Breast epithelium (tissue), 4 donors: ENCODE measurements around the gene UBXN11. TPM values are rescaled to one million over a fixed set of nuclear protein-coding genes. Genes with fewer than 3 reads are reported as not detected.

ENCODE experiments used
- DNase-seq, 2 donors: peaks; one replicate each; pipeline ENCODE4 v3.0.0-alpha.2; 2019; ENCODE audit warnings: low spot score in 2 of 2
- H3K27ac ChIP-seq, 2 donors: fragments of 200-600 bp; sonication (generic) in 1 of 2; one replicate each; pipeline ENCODE4 v1.5.1; 2016 to 2019; ENCODE audit warnings: mild to moderate bottlenecking in 1 of 2
- H3K27me3 ChIP-seq, 2 donors: fragments of 200-600 bp; sonication (generic) in 1 of 2; one replicate each; pipeline versions ENCODE4 v1.5.1 to v1.6.0; 2017 to 2019; ENCODE audit warnings: control low read depth in 1 of 2, mild to moderate bottlenecking in 1 of 2
- H3K36me3 ChIP-seq: fragments of 200-600 bp; one replicate; pipeline ENCODE4 v1.5.1; 2019
- H3K4me1 ChIP-seq, 2 donors: fragments of 200-600 bp; sonication (generic); one replicate each; pipeline ENCODE4 v1.5.1; 2016 to 2019; ENCODE audit warnings: control low read depth in 1 of 2
- H3K4me3 ChIP-seq, 3 donors: fragments of 200-600 bp; sonication (generic); 1 replicate in 2 of 3; 2 replicates in 1 of 3; pipeline ENCODE4 v1.5.1; 2016 to 2019; ENCODE audit warnings: mild to moderate bottlenecking in 3 of 3, moderate library complexity in 2 of 3
- H3K9me3 ChIP-seq, 2 donors: fragments of 200-600 bp; sonication (generic) in 1 of 2; one replicate each; pipeline ENCODE4 v1.5.1; 2016 to 2019; ENCODE audit warnings: control low read depth in 1 of 2
- CTCF ChIP-seq, 3 donors: fragments of 450-650 bp; IDR thresholded peaks; one replicate each; pipeline ENCODE4 v1.5.1; 2016 to 2017; ENCODE audit warnings: antibody characterized with exemption in 3 of 3, mild to moderate bottlenecking in 3 of 3, moderate library complexity in 3 of 3
- POLR2A ChIP-seq: fragments of 450-650 bp; IDR thresholded peaks from one replicate; pipeline ENCODE4 v1.6.1; 2016; ENCODE audit warnings: antibody characterized with exemption, mild to moderate bottlenecking, moderate library complexity
- POLR2AphosphoS5 ChIP-seq, 3 donors: sonication (generic); formaldehyde crosslinking; IDR thresholded peaks; one replicate each; pipeline ENCODE4 v1.6.1; 2017; ENCODE audit warnings: antibody characterized with exemption in 3 of 3
- intact Hi-C: fragments of 100-400 bp; cut with DNase I; formaldehyde crosslinking; loops from one replicate; pipeline ENCODE4 v1.15.1; 2023; ENCODE audit warnings: low total_unique reads
- total RNA-seq, 3 donors: library from RNA; depleted of rRNA; stranded (reverse); fragments of >200 nt; gene quantifications; one replicate each; pipeline ENCODE4 v1.1.0, GENCODE V29; 2016

UBXN11 gene
- total RNA-seq, 3 donors from 2014 or later: 15.0 to 25.5 (median 24.9) TPM

GRCh38 chr1:26277261-26277661 is 29.2 kb downstream of the UBXN11 start:
- peaks cover 11 to 28% of the 10 kb centered on the region in 2 donors for H3K4me1 ChIP-seq
- H3K9me3 ChIP-seq: no peaks in the 10 kb centered on the region
- H3K27me3 ChIP-seq: no peaks in the 10 kb centered on the region
- H3K36me3 ChIP-seq: no peaks in the 10 kb centered on the region
- DNase-seq: no peak
- H3K27ac ChIP-seq: peak overlapping the region; percentile 95 to 97
- TF ChIP-seq POLR2A: no peak
- intact Hi-C loops: loop anchor here (5.0 kb wide), 1 partner anchor 45 kb away; no protein-coding TSS in a partner anchor
- H3K4me3 ChIP-seq: no peak overlapping the region

- Histone ChIP-seq H3K9me3 (no peaks in the 10 kb centered on the region), H3K36me3 (no peaks in the 10 kb centered on the region), H3K4me1 (peaks cover 11 to 28% of the 10 kb centered on the region in 2 donors), H3K27ac (peak overlapping the region; percentile 95 to 97), H3K27me3 (no peaks in the 10 kb centered on the region), H3K4me3 (peak overlapping the region in 1 of 3 donors; percentile 24)
- intact Hi-C loops: loop anchor here (5.0 kb wide), 1 partner anchor 46 kb away; no protein-coding TSS in a partner anchor
- no peak for DNase-seq
- TF ChIP-seq POLR2A: no peak
- peak in 1 of 3 donors; percentile 6 for TF ChIP-seq POLR2AphosphoS5 (IDR thresholded peaks at IDR 0.05)
These were observed 30.0 kb downstream of the UBXN11 start for GRCh38 chr1:26276432-26276838.

- DNase-seq: peak; percentile 71 to 82
- TF ChIP-seq POLR2AphosphoS5 (IDR thresholded peaks at IDR 0.05) (peak; percentile 5 to 46 (median 26)), POLR2A (no peak), CTCF (IDR thresholded peaks at IDR 0.05) (peak; percentile 79 to 90 (median 89))
- Histone ChIP-seq H3K9me3 (no peaks in the 10 kb centered on the region), H3K27ac (peak overlapping the region; percentile 95 to 97), H3K4me3 (peak overlapping the region in 1 of 3 donors; percentile 24), H3K4me1 (peaks cover 11 to 28% of the 10 kb centered on the region in 2 donors), H3K36me3 (no peaks in the 10 kb centered on the region), H3K27me3 (no peaks in the 10 kb centered on the region)
- intact Hi-C loops: loop anchor here (5.0 kb wide), 1 partner anchor 46 kb away; no protein-coding TSS in a partner anchor
These were observed 30.6 kb downstream of the UBXN11 start for GRCh38 chr1:26275580-26276431.

GRCh38 chr1:26274801-26275425 is 31.5 kb downstream of the UBXN11 start:
- no peak for DNase-seq
- no peak for TF ChIP-seq POLR2AphosphoS5 (IDR thresholded peaks at IDR 0.05)
- TF ChIP-seq CTCF (IDR thresholded peaks at IDR 0.05): no peak
- TF ChIP-seq POLR2A: no peak
- Histone ChIP-seq H3K27ac (peak overlapping the region; percentile 95 to 97), H3K36me3 (no peaks in the 10 kb centered on the region), H3K4me1 (peaks cover 11 to 28% of the 10 kb centered on the region in 2 donors), H3K27me3 (no peaks in the 10 kb centered on the region), H3K4me3 (no peak overlapping the region), H3K9me3 (no peaks in the 10 kb centered on the region)
- intact Hi-C loops: loop anchor here (5.0 kb wide), 1 partner anchor 47 kb away; no protein-coding TSS in a partner anchor

- H3K27ac ChIP-seq: no peak overlapping the region
- TF ChIP-seq POLR2AphosphoS5 (IDR thresholded peaks at IDR 0.05): no peak
- TF ChIP-seq POLR2A: no peak
- TF ChIP-seq CTCF (IDR thresholded peaks at IDR 0.05): no peak
- H3K36me3 ChIP-seq: no peaks in the 10 kb centered on the region
- no peaks in the 10 kb centered on the region for H3K27me3 ChIP-seq
- no peaks in the 10 kb centered on the region for H3K9me3 ChIP-seq
- no peak overlapping the region for H3K4me3 ChIP-seq
- intact Hi-C loops: no loop called here
- no peak for DNase-seq
- no peaks in the 10 kb centered on the region for H3K4me1 ChIP-seq
These were observed 37.3 kb downstream of the UBXN11 start for GRCh38 chr1:26269198-26269550.
